ENCODE results near the gene TMEM108.
A peak's percentile ranks its signal among the peaks of the same experiment; 100 is the strongest.

Gene TMEM108

GRCh38 chr3:133121450-133121849 is 83.3 kb downstream of the TMEM108 start:
- no peak for DNase-seq

GRCh38 chr3:133123636-133124035 is 85.4 kb downstream of the TMEM108 start:
- DNase-seq, result no peak

DNA sequence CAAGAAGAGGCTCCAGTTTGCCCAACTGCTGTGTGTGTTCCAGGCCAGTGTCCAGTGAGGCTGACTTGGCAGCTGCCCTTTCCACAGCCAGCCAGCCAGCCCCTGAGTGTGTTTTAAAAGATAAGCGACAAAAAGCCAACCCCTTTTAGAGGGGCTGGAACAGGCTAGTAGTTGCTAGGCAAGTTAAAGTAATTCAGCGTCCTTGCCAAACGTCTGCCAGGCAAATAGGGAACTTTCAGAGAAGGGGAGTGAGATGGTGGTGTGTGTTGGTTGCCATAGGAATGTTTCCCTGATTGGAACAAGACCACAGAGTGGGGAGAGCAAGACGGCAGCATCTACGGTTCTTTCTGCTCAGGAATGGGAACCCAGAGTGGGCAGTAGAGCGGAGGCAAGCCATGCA is 86.3 kb downstream of the TMEM108 start:
- peak; percentile 9 for DNase-seq

DNA sequence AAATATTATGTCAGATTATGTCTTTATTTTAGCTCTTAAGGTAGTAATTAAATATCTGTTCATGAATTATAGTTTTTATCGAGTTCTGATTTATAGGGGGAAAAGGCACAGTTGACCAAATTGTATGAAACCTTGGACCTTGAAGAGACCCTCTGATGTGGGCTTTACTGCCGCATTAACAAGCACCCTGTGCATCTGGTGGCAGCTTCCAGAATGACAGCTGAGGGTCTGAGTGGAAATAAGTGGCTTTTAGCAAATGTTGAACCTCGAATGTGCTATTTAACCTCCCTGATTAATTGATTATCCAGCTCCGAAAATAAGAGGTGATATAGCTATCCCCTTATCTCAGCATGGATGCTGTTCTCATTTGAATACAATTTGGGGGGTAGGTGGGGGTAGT is 87.0 kb downstream of the TMEM108 start:
- no peak for DNase-seq

GRCh38 chr3:133125802-133126201 is 87.6 kb downstream of the TMEM108 start:
- DNase-seq, result no peak

- DNase-seq, result no peak
Measured at GRCh38 chr3:133127381-133127780, 89.2 kb downstream of the TMEM108 start.

GRCh38 chr3:133130168-133130567 is 92.0 kb downstream of the TMEM108 start:
- peak; percentile 30 for DNase-seq

DNA sequence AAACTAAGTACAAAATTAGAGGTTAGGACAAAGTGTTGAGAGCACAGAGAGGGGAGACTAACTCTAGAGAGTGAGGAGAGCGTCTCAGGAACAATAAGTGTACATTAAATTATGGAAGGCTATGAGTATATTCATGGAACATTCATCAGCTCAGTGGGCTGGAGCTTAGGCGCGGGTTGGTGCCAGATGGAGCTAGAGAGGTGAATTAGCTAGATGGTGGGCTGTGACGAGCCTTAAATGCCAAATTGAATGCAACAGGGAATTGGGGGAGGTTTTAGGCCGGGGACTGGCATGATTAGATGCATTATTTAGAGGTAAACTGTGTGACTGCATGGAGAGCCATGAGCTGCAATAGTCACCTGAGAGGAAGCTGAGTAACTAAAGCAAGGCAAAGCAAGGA is 97.1 kb downstream of the TMEM108 start:
- no peak for DNase-seq

GRCh38 chr3:133136114-133137041 is 98.2 kb downstream of the TMEM108 start:
- peak; percentile 21 for DNase-seq

DNA sequence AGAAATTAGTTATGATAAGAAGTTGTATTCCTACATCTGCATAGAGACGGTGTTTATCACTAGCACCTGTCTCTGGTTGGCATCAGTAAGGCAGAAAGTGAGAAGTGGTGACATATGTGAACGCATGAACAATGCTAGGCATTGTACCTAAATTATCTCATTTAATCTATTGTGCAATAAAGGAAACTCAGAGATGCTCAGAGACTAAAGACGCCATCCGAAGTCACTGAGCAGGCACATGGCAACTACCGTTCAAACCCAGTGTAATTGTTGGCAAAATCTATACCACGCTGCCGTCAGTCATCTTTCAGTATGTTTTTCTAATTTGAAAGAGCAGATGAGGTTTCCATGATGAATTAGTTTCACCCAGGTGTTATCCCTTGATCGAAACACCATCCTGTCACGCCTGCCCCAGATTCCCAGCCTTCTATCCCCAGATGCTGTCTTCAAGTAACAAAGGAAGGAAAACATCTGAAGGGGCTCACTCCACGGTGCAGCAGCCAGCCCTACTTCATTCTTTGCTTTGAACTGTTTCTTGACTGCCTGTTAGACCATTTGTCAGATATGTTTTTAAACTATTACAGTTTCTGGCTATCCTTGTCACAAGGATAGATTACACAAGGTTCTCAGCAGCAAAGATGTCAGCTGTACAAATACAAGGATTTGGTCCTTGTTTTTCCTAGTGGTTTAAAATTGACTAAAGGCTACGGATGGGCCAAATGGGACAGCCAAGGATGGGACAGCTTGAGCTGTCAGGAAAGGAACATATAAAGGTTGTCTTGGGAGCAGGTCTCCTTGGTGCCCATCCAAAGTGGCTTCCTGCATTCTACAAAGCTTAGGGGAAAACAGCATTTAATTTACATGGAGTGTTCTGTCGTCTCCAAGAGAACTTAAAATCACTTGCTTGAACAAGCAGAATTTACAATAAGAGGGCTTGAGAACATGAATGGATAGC is 99.1 kb downstream of the TMEM108 start:
- no peak for DNase-seq

GRCh38 chr3:133138017-133138416 is 99.8 kb downstream of the TMEM108 start:
- no peak for DNase-seq

- DNase-seq, result no peak
Measured at GRCh38 chr3:133152056-133152455, 113.9 kb downstream of the TMEM108 start.

- no peak for DNase-seq
Measured at GRCh38 chr3:133152681-133153220, 114.6 kb downstream of the TMEM108 start.

GRCh38 chr3:133153382-133153781 is 115.2 kb downstream of the TMEM108 start:
- no peak for DNase-seq

GRCh38 chr3:133157716-133158115 is 119.5 kb downstream of the TMEM108 start:
- DNase-seq, result no peak

GRCh38 chr3:133158686-133159085 is 120.5 kb downstream of the TMEM108 start:
- DNase-seq, result peak; percentile 17

DNA sequence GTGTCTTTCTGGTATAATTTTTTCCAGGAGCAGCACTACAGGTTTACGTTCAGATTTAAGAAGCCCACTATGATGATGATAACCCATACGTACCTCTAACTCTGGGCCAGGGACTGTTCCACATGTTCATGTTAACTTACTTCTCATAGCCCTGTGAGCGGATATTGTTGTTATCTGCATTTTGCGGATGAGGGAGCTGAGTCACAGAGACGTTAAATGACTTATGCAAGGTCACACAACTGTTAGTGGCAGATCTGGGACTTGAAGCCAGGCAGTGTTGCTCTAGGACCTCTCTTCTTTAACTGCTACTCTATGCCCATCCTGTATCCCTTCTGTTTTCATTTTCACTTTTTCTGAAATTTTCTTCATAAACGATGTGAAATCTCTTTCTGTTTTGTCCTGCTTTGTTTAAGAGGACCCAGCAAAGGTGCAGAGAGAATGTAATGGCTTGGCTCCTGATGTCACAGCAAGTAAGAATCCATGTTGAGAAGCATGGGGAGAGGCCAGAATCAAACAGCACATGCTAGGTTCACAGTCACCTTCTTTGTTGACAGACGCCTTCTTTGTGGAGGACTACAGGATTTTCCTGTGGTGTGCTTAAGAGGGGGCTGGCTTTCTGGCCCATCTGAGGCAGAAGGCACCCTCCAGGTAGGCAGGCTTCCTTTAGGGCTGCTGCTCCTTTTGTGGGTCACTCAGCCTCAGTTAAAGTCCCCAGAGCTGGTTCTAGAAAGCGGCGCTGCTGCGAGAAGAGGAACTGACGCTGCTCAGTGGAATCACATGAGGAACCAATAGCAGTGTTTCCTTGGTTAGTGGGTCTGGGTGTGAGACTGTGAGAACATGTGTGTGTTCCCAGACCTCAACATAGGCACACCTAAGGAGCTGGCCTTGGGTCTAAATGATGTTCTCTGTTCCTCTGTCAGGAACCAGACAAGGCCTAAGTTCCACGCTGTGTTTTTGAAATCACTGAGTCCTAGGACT is 121.6 kb downstream of the TMEM108 start:
- DNase-seq, result no peak

GRCh38 chr3:133161656-133162055 is 123.5 kb downstream of the TMEM108 start:
- DNase-seq, result no peak

- no peak for DNase-seq
Measured at GRCh38 chr3:133162265-133162664, 124.1 kb downstream of the TMEM108 start.

DNA sequence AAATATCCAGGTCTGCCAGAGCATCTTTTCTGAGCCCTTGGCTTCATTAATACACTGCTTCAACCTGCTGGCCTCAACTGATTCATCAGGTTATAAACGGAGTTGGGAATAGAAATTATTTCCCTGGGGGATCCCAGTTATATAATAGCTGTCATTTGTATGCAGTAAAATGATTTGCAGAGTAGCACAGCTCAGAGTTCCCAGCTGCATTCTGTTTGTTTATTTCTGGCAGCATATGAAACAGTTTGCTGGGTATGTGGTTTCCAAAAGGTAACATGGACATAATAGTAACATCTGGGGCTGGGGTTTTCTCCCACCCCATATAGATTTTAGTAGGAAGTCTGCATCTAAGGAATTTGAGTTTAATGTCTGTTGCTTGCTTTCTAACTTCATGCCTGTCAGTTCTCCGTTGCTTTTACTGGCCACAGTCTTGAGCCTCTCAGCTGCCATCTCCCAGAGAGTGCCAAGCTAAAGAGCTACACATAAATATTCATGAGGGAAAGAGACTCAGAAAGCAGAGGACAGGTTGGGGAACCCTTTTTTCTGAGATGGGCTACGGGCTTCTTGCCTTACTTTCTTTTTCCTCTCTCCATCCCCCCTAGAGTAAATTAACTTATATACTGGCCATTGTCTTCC is 124.6 kb downstream of the TMEM108 start:
- no peak for DNase-seq

- DNase-seq, result no peak
Measured at GRCh38 chr3:133167340-133168024, 129.3 kb downstream of the TMEM108 start.

All from fibroblast of skin of back (primary cell).